RWPE2 (cell line): ENCODE measurements around the gene GLIS2.

Source experiments
- ATAC-seq: fragments of 200-7000 bp; cut with Tn5 transposase; 3 replicates; pipeline ENCODE4 v1.9.1; 2021; ENCODE audit warnings: low read depth
- DNase-seq: peaks from one replicate; pipeline ENCODE4 v3.0.0-alpha.2; 2020; ENCODE audit warnings: low spot score
- H3K27ac ChIP-seq: fragments of 450-650 bp; 2 replicates; pipeline ENCODE4 v1.5.1; 2017; ENCODE audit warnings: mild to moderate bottlenecking; ENCODE audit not compliant: poor library complexity, severe bottlenecking
- H3K27me3 ChIP-seq: fragments of 250-450 bp; sonication (Bioruptor Pico); 2 replicates; pipeline ENCODE4 v1.5.1; 2021; ENCODE audit warnings: mild to moderate bottlenecking, moderate library complexity; ENCODE audit not compliant: insufficient read depth, poor library complexity, severe bottlenecking
- H3K36me3 ChIP-seq: fragments of 250-450 bp; sonication (Bioruptor Pico); 2 replicates; pipeline ENCODE4 v1.5.1; 2020; ENCODE audit warnings: low read depth, mild to moderate bottlenecking, moderate library complexity
- H3K4me1 ChIP-seq: fragments of 250-450 bp; sonication (Bioruptor Pico); 2 replicates; pipeline ENCODE4 v1.5.1; 2021; ENCODE audit warnings: mild to moderate bottlenecking, moderate library complexity; ENCODE audit not compliant: insufficient read depth, poor library complexity, severe bottlenecking
- H3K4me3 ChIP-seq: fragments of 250-450 bp; sonication (Bioruptor Pico); 2 replicates; pipeline ENCODE4 v1.5.1; 2021; ENCODE audit warnings: mild to moderate bottlenecking, moderate library complexity; ENCODE audit not compliant: severe bottlenecking
- H3K9me3 ChIP-seq: fragments of 250-450 bp; sonication (Bioruptor Pico); 2 replicates; pipeline ENCODE4 v1.5.1; 2021; ENCODE audit warnings: mild to moderate bottlenecking, moderate library complexity; ENCODE audit not compliant: severe bottlenecking
- CTCF ChIP-seq: fragments of 450-650 bp; IDR thresholded peaks from one replicate; pipeline ENCODE4 v1.5.1; 2017; ENCODE audit warnings: mild to moderate bottlenecking, moderate library complexity; ENCODE audit not compliant: poor library complexity, severe bottlenecking

The GLIS2 gene

GRCh38 chr16:4373356-4373908, 57.6 kb downstream of the GLIS2 start:
- H3K4me1 ChIP-seq = peaks cover 61% of the 10 kb centered on the region
- peak overlapping the region; percentile 91 for H3K4me3 ChIP-seq
- no peaks in the 10 kb centered on the region for H3K36me3 ChIP-seq

GRCh38 chr16:4373909-4374742, 58.3 kb downstream of the GLIS2 start:
- Histone ChIP-seq H3K36me3 (no peaks in the 10 kb centered on the region), H3K4me3 (peak overlapping the region; percentile 91), H3K4me1 (peaks cover 54% of the 10 kb centered on the region), H3K9me3 (no peaks in the 10 kb centered on the region), H3K27ac (peak overlapping the region; percentile 94), H3K27me3 (no peaks in the 10 kb centered on the region)
- DNase-seq (no peak), ATAC-seq (peak; percentile 14)
- TF ChIP-seq CTCF = no peak

More at GRCh38 chr16:4373356-4373908, 57.6 kb downstream of the GLIS2 start:
- no peaks in the 10 kb centered on the region for H3K9me3 ChIP-seq
- no peaks in the 10 kb centered on the region for H3K27me3 ChIP-seq
- DNase-seq (no peak), ATAC-seq (peak; percentile 13)
- H3K27ac ChIP-seq = peak overlapping the region; percentile 94
- no peak for TF ChIP-seq CTCF

GRCh38 chr16:4375717-4376116, 59.9 kb downstream of the GLIS2 start:
- H3K36me3 ChIP-seq = peaks cover under 1% of the 10 kb centered on the region; the same call in 1 of the 2 replicates
- DNase-seq (no peak), ATAC-seq (no peak)
- peak overlapping the region; percentile 94 for H3K27ac ChIP-seq
- H3K27me3 ChIP-seq = no peaks in the 10 kb centered on the region
- no peak for TF ChIP-seq CTCF
- no peak overlapping the region for H3K4me3 ChIP-seq
- peaks cover 50% of the 10 kb centered on the region for H3K4me1 ChIP-seq
- H3K9me3 ChIP-seq = no peaks in the 10 kb centered on the region

GRCh38 chr16:4376126-4376892, 60.4 kb downstream of the GLIS2 start:
- H3K36me3 ChIP-seq = peaks cover 6% of the 10 kb centered on the region; the same call in 1 of the 2 replicates
- no peaks in the 10 kb centered on the region for H3K9me3 ChIP-seq
- no peak overlapping the region for H3K4me3 ChIP-seq
- peaks cover 50% of the 10 kb centered on the region for H3K4me1 ChIP-seq
- ATAC-seq = peak; percentile 26
- no peak for TF ChIP-seq CTCF
- no peak for DNase-seq
- H3K27ac ChIP-seq = peak overlapping the region; percentile 94
- no peaks in the 10 kb centered on the region for H3K27me3 ChIP-seq
